Activated gamma-delta T cell (primary cell): Measurements from ENCODE around the gene FAM83C.
"Not testable (repeated sequence)": the region's sequence is repeated elsewhere in the genome, so short reads cannot be mapped to it uniquely, and the experiment has no call there.

Experiments
- DNase-seq: peaks from one replicate; lab custom pipeline; 2025; lab: John Stamatoyannopoulos, UW

The FAM83C gene

GRCh38 chr20:35318502-35319157, 26.4 kb upstream of the FAM83C start:
- DNase-seq: no peak

GRCh38 chr20:35317416-35318210, 25.4 kb upstream of the FAM83C start:
- DNase-seq: no peak

- no peak for DNase-seq
These were observed 23.9 kb upstream of the FAM83C start for GRCh38 chr20:35316086-35316485.

- not testable (repeated sequence) for DNase-seq
These were observed 23.4 kb upstream of the FAM83C start for GRCh38 chr20:35315632-35316020.

GRCh38 chr20:35314816-35315631, 22.8 kb upstream of the FAM83C start:
- DNase-seq: no peak

GRCh38 chr20:35312318-35312717, 20.1 kb upstream of the FAM83C start:
- no peak for DNase-seq

- DNase-seq: no peak
These were observed 19.6 kb upstream of the FAM83C start for GRCh38 chr20:35311822-35312221.

- DNase-seq: no peak
These were observed 19.2 kb upstream of the FAM83C start for GRCh38 chr20:35311409-35311808.

GRCh38 chr20:35307666-35308653, 15.7 kb upstream of the FAM83C start:
- DNase-seq: no peak

- no peak for DNase-seq
These were observed 14.8 kb upstream of the FAM83C start for GRCh38 chr20:35306931-35307517.

GRCh38 chr20:35305682-35306556, 13.7 kb upstream of the FAM83C start:
- no peak for DNase-seq

GRCh38 chr20:35304956-35305355, 12.7 kb upstream of the FAM83C start:
- no peak for DNase-seq

GRCh38 chr20:35303735-35304491, 11.7 kb upstream of the FAM83C start:
- DNase-seq: no peak

GRCh38 chr20:35303382-35303734, 11.1 kb upstream of the FAM83C start:
- DNase-seq: no peak

GRCh38 chr20:35302421-35303335, 10.5 kb upstream of the FAM83C start:
- DNase-seq: no peak

- DNase-seq: no peak
These were observed 9.2 kb upstream of the FAM83C start for GRCh38 chr20:35301426-35301825.

GRCh38 chr20:35300469-35301262, 8.4 kb upstream of the FAM83C start:
- no peak for DNase-seq
